HepG2 (cell line): ENCODE data around the gene PNN. TPM values are rescaled to one million over a fixed set of nuclear protein-coding genes. Genes with fewer than 3 reads are reported as not detected.

Experiments used
- ATF7-NPFF ChIP-seq: sonication (generic); formaldehyde crosslinking; IDR thresholded peaks from 2 replicates; pipeline ENCODE4 v1.8.1; 2023; ENCODE audit warnings: mild to moderate bottlenecking, low read depth, missing genetic modification reagents, moderate library complexity
- CEBPB ChIP-seq: IDR thresholded peaks from 2 replicates; pipeline ENCODE4 v1.6.1; 2011; ENCODE audit warnings: low read depth, low read length, improper control_type of control experiment, borderline replicate concordance
- HNRNPH1 ChIP-seq: fragments of 200-400 bp; formaldehyde crosslinking; optimal IDR thresholded peaks from 2 replicates; pipeline ENCODE3; 2017; ENCODE audit warnings: mild to moderate bottlenecking, low read depth, low read length
- NAIF1 ChIP-seq: sonication (generic); formaldehyde crosslinking; IDR thresholded peaks from 2 replicates; pipeline ENCODE4 v1.5.0; 2020; ENCODE audit warnings: mild to moderate bottlenecking, missing genetic modification reagents, borderline replicate concordance
- PHF5A ChIP-seq: IDR thresholded peaks from one replicate; pipeline ENCODE4 v1.6.1; 2018; ENCODE audit warnings: low read depth, missing genetic modification reagents; ENCODE audit not compliant: unreplicated experiment
- POLR2A ChIP-seq, 2 experiments: IDR thresholded peaks; 2 replicates each; pipeline ENCODE4 v1.6.1; 2011; ENCODE audit warnings: low read depth in 2 of 2, low read length in 2 of 2, mild to moderate bottlenecking in 1 of 2, moderate library complexity in 1 of 2; ENCODE audit not compliant: insufficient read depth in 1 of 2
- RBM39 ChIP-seq: fragments of 200-400 bp; formaldehyde crosslinking; IDR thresholded peaks from one replicate; pipeline ENCODE4 v1.6.1; 2018; ENCODE audit warnings: antibody characterized with exemption, mild to moderate bottlenecking, low read depth, low read length; ENCODE audit not compliant: poor library complexity, severe bottlenecking
- REXO4 ChIP-seq: sonication (generic); formaldehyde crosslinking; IDR thresholded peaks from 2 replicates; pipeline ENCODE4 v1.8.0; 2022; ENCODE audit warnings: missing genetic modification reagents, mild to moderate bottlenecking, borderline replicate concordance
- SALL1 ChIP-seq: sonication (generic); formaldehyde crosslinking; IDR thresholded peaks from 2 replicates; pipeline ENCODE4 v1.8.0; 2022; ENCODE audit warnings: mild to moderate bottlenecking, missing genetic modification reagents
- SMAD9 ChIP-seq: sonication (generic); formaldehyde crosslinking; IDR thresholded peaks from 2 replicates; pipeline ENCODE4 v1.5.1; 2020; ENCODE audit warnings: mild to moderate bottlenecking, missing genetic modification reagents
- ZKSCAN1 ChIP-seq: fragments of 150-350 bp; IDR thresholded peaks from 2 replicates; pipeline ENCODE4 v1.6.1; 2014; ENCODE audit warnings: low read length
- ZMYM3 ChIP-seq: sonication (generic); formaldehyde crosslinking; IDR thresholded peaks from 2 replicates; pipeline ENCODE4 v1.5.1; 2020; ENCODE audit warnings: mild to moderate bottlenecking, missing genetic modification reagents
- ZNF282 ChIP-seq: fragments of 450-650 bp; IDR thresholded peaks from 2 replicates; pipeline ENCODE4 v1.6.1; 2018; ENCODE audit not compliant: partially characterized antibody
- ZNF446 ChIP-seq: sonication (generic); formaldehyde crosslinking; IDR thresholded peaks from 2 replicates; pipeline ENCODE4 v1.5.0; 2020; ENCODE audit warnings: mild to moderate bottlenecking, missing genetic modification reagents
- ZNF747 ChIP-seq: sonication (generic); formaldehyde crosslinking; IDR thresholded peaks from 2 replicates; pipeline ENCODE4 v1.8.1; 2023; ENCODE audit warnings: missing genetic modification reagents, mild to moderate bottlenecking, borderline replicate concordance
- ZNF782 ChIP-seq: sonication (generic); formaldehyde crosslinking; IDR thresholded peaks from 2 replicates; pipeline ENCODE4 v1.4.0; 2020; ENCODE audit warnings: missing genetic modification reagents, mild to moderate bottlenecking, borderline replicate concordance
- ZNF883 ChIP-seq: sonication (generic); formaldehyde crosslinking; IDR thresholded peaks from 2 replicates; pipeline ENCODE4 v1.5.1; 2020; ENCODE audit warnings: mild to moderate bottlenecking, missing genetic modification reagents; ENCODE audit errors: not compliant biosample characterization
- polyA plus RNA-seq, 8 experiments: library from polyadenylated mRNA; depleted of rRNA in 3 of 8; stranded (reverse) in 7 of 8; unstranded in 1 of 8; fragments of >200 nt; fragmentation: Illumina TruSeq in 4 of 8; extraction: Trizol in 4 of 8; gene quantifications; 2 replicates each; pipeline versions ENCODE4 v1.2.1 to v1.2.3, GENCODE V29; 2011 to 2016; ENCODE audit warnings: low read depth in 4 of 8, missing spikeins in 1 of 8, mixed read lengths in 1 of 8; ENCODE audit not compliant: insufficient read depth in 1 of 8
- total RNA-seq, 5 experiments: library from RNA; depleted of rRNA; stranded (reverse); fragments of >200 nt; fragmentation: Illumina TruSeq; extraction: Trizol; gene quantifications; 2 replicates each; pipeline ENCODE4 v1.2.3, GENCODE V29; 2016; ENCODE audit warnings: low read depth in 1 of 5
- TF ChIP-seq, protein P1 (sequence below): sonication (generic); formaldehyde crosslinking; IDR thresholded peaks from 2 replicates; pipeline ENCODE4 v1.4.0; 2020; ENCODE audit warnings: mild to moderate bottlenecking, missing genetic modification reagents
- TF ChIP-seq, protein P2 (sequence below): sonication (generic); formaldehyde crosslinking; IDR thresholded peaks from 2 replicates; pipeline ENCODE4 v1.4.0; 2020; ENCODE audit warnings: mild to moderate bottlenecking, missing genetic modification reagents
- TF ChIP-seq, protein P3 (sequence below): sonication (generic); formaldehyde crosslinking; IDR thresholded peaks from 2 replicates; pipeline ENCODE4 v1.4.0; 2020; ENCODE audit warnings: missing genetic modification reagents
- TF ChIP-seq, protein P4 (sequence below): sonication (generic); formaldehyde crosslinking; IDR thresholded peaks from 2 replicates; pipeline ENCODE4 v1.5.0; 2020; ENCODE audit warnings: mild to moderate bottlenecking, missing genetic modification reagents, moderate library complexity
- TF ChIP-seq, protein P5 (sequence below): sonication (generic); formaldehyde crosslinking; IDR thresholded peaks from 2 replicates; pipeline ENCODE4 v1.8.0; 2022; ENCODE audit warnings: low read depth, missing genetic modification reagents

PNN gene
- total and polyA plus RNA-seq, 2 of the 13 experiments (the other 11 are each of a cell fraction or from before 2014, with no cell fraction given) = 58.0 to 214 TPM

DNA sequence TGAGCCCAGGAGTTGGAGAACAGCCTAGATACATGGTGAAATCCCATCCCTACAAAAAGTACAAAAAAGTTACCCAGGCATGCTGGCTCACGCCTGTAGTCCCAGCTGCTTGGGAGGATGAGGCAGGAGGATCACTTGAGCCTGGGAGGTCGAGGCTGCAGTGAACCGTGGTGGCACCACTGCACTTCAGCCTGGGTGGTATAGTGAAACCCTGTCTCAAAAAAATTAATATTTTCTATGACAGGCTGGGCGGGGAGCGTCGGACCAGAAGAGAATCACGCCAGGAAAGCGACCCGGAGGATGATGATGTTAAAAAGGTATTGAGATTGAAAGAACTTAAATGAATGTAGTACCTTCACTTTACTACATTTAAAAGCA is 2.1 kb downstream of the PNN start (continued):
- no peak for TF ChIP-seq RBM39
- TF ChIP-seq PHF5A (CRISPR knock-in tag) = peak; percentile 8
- no peak for TF ChIP-seq ZNF446
- TF ChIP-seq SMAD9 = no peak
- TF ChIP-seq REXO4 = no peak
- TF ChIP-seq ZNF282 = no peak
- 0 out of 2 replicates have a peak, but pooled peaks have one; percentile 34 for TF ChIP-seq SALL1
- TF ChIP-seq, protein P1, sequence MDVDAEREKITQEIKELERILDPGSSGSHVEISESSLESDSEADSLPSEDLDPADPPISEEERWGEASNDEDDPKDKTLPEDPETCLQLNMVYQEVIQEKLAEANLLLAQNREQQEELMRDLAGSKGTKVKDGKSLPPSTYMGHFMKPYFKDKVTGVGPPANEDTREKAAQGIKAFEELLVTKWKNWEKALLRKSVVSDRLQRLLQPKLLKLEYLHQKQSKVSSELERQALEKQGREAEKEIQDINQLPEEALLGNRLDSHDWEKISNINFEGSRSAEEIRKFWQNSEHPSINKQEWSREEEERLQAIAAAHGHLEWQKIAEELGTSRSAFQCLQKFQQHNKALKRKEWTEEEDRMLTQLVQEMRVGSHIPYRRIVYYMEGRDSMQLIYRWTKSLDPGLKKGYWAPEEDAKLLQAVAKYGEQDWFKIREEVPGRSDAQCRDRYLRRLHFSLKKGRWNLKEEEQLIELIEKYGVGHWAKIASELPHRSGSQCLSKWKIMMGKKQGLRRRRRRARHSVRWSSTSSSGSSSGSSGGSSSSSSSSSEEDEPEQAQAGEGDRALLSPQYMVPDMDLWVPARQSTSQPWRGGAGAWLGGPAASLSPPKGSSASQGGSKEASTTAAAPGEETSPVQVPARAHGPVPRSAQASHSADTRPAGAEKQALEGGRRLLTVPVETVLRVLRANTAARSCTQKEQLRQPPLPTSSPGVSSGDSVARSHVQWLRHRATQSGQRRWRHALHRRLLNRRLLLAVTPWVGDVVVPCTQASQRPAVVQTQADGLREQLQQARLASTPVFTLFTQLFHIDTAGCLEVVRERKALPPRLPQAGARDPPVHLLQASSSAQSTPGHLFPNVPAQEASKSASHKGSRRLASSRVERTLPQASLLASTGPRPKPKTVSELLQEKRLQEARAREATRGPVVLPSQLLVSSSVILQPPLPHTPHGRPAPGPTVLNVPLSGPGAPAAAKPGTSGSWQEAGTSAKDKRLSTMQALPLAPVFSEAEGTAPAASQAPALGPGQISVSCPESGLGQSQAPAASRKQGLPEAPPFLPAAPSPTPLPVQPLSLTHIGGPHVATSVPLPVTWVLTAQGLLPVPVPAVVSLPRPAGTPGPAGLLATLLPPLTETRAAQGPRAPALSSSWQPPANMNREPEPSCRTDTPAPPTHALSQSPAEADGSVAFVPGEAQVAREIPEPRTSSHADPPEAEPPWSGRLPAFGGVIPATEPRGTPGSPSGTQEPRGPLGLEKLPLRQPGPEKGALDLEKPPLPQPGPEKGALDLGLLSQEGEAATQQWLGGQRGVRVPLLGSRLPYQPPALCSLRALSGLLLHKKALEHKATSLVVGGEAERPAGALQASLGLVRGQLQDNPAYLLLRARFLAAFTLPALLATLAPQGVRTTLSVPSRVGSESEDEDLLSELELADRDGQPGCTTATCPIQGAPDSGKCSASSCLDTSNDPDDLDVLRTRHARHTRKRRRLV (CRISPR knock-in tag) = peak; percentile 58; the same call in 1 of the 2 replicates
- no peak for TF ChIP-seq ZNF782 (CRISPR knock-in tag)
- TF ChIP-seq NAIF1 (CRISPR knock-in tag) = no peak
- no peak for TF ChIP-seq CEBPB
- TF ChIP-seq POLR2A (IDR thresholded peaks at IDR 0.05; ENCODE audit: insufficient read depth in 1 of 2, low read depth in 2 of 2, low read length in 2 of 2) = no peak
- no peak for TF ChIP-seq ZNF747 (CRISPR knock-in tag)
- TF ChIP-seq, protein P2, sequence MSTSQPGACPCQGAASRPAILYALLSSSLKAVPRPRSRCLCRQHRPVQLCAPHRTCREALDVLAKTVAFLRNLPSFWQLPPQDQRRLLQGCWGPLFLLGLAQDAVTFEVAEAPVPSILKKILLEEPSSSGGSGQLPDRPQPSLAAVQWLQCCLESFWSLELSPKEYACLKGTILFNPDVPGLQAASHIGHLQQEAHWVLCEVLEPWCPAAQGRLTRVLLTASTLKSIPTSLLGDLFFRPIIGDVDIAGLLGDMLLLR (CRISPR knock-in tag) = peak; percentile 85
- TF ChIP-seq ZMYM3 = peak; percentile 57; the same call in 1 of the 2 replicates
- TF ChIP-seq HNRNPH1 = no peak
- TF ChIP-seq, protein P3, sequence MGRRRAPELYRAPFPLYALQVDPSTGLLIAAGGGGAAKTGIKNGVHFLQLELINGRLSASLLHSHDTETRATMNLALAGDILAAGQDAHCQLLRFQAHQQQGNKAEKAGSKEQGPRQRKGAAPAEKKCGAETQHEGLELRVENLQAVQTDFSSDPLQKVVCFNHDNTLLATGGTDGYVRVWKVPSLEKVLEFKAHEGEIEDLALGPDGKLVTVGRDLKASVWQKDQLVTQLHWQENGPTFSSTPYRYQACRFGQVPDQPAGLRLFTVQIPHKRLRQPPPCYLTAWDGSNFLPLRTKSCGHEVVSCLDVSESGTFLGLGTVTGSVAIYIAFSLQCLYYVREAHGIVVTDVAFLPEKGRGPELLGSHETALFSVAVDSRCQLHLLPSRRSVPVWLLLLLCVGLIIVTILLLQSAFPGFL (CRISPR knock-in tag) = no peak
- TF ChIP-seq ATF7-NPFF (CRISPR knock-in tag) = no peak
- no peak for TF ChIP-seq ZKSCAN1
- TF ChIP-seq ZNF883 = peak; percentile 45
- TF ChIP-seq, protein P4, sequence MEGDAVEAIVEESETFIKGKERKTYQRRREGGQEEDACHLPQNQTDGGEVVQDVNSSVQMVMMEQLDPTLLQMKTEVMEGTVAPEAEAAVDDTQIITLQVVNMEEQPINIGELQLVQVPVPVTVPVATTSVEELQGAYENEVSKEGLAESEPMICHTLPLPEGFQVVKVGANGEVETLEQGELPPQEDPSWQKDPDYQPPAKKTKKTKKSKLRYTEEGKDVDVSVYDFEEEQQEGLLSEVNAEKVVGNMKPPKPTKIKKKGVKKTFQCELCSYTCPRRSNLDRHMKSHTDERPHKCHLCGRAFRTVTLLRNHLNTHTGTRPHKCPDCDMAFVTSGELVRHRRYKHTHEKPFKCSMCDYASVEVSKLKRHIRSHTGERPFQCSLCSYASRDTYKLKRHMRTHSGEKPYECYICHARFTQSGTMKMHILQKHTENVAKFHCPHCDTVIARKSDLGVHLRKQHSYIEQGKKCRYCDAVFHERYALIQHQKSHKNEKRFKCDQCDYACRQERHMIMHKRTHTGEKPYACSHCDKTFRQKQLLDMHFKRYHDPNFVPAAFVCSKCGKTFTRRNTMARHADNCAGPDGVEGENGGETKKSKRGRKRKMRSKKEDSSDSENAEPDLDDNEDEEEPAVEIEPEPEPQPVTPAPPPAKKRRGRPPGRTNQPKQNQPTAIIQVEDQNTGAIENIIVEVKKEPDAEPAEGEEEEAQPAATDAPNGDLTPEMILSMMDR = no peak
- TF ChIP-seq, protein P5, sequence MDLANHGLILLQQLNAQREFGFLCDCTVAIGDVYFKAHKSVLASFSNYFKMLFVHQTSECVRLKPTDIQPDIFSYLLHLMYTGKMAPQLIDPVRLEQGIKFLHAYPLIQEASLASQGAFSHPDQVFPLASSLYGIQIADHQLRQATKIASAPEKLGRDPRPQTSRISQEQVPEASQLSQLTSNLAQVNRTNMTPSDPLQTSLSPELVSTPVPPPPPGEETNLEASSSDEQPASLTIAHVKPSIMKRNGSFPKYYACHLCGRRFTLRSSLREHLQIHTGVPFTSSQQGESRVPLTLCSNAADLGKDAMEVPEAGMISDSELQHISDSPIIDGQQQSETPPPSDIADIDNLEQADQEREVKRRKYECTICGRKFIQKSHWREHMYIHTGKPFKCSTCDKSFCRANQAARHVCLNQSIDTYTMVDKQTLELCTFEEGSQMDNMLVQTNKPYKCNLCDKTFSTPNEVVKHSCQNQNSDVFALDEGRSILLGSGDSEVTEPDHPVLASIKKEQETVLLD (CRISPR knock-in tag) = no peak
